ENCODE results near the gene CLPTM1. TPM values are rescaled to one million over a fixed set of nuclear protein-coding genes. Genes with fewer than 3 reads are reported as not detected.

The CLPTM1 gene
- polyA plus RNA-seq, 1 of the 3 experiments (the other 2 are of a cell fraction), result 86.5 TPM

GRCh38 chr19:44968670-44969069 is 13.5 kb downstream of the CLPTM1 start:
- Histone ChIP-seq H3K36me3 (replicated peaks in 1 of 2; ENCODE audit: control insufficient read depth in 1 of 2, insufficient read depth in 2 of 2, low read length in 1 of 2) (peaks cover 13 to 30% of the 10 kb centered on the region in 2 experiments), H2AFZ (ENCODE audit: low read depth) (no peak overlapping the region), H3K27me3 (ENCODE audit: insufficient read depth) (no peaks in the 10 kb centered on the region), H3K79me2 (ENCODE audit: insufficient read depth) (peaks cover 12% of the 10 kb centered on the region; the same call in 1 of the 2 replicates), H4K20me1 (ENCODE audit: insufficient read depth) (no peaks in the 10 kb centered on the region), H3K4me1 (ENCODE audit: control insufficient read depth in 1 of 2, insufficient read depth in 2 of 2, low read depth in 1 of 2, low read length in 1 of 2) (no peaks in the 10 kb centered on the region), H3K27ac (ENCODE audit: low read depth in 2 of 2, low read length in 1 of 2) (no peak overlapping the region), H3K9ac (no peak overlapping the region), H3K4me3 (ENCODE audit: low read depth in 2 of 2, low read length in 1 of 2) (no peak overlapping the region), H3F3A (replicated peaks; ENCODE audit: insufficient read depth) (peaks cover 2% of the 10 kb centered on the region), H3K9me2 (no peaks in the 10 kb centered on the region), H3K9me3 (no peaks in the 10 kb centered on the region), H3K4me2 (no peak overlapping the region)
- POLR2A ChIA-PET, result no interaction called here
- no peak for DNase-seq
- CTCF ChIA-PET, result interaction anchor here (0.9 to 1.3 kb wide), 3 partner anchors 8 to 17 kb away, joined by 3 to 5 read pairs (median 3); no protein-coding TSS in a partner anchor
- TF ChIP-seq ZBTB33 (IDR thresholded peaks at IDR 0.05; ENCODE audit: borderline replicate concordance, low read depth), result no peak
- TF ChIP-seq NFIC (IDR thresholded peaks at IDR 0.05; ENCODE audit: borderline replicate concordance), result no peak
- no peak for TF ChIP-seq RXRA (IDR thresholded peaks at IDR 0.05; ENCODE audit: borderline replicate concordance, low read depth)
- no peak for TF ChIP-seq JUND (IDR thresholded peaks at IDR 0.05)
- no peak for TF ChIP-seq SMC3 (IDR thresholded peaks at IDR 0.05; ENCODE audit: low read depth, low read length)
- TF ChIP-seq RFX5 (IDR thresholded peaks at IDR 0.05; ENCODE audit: low read length), result no peak
- no peak for TF ChIP-seq IRF3 (IDR thresholded peaks at IDR 0.05; ENCODE audit: low read depth, low read length)
- no peak for TF ChIP-seq TAF1 (IDR thresholded peaks at IDR 0.05; ENCODE audit: borderline replicate concordance, low read depth, low read length)
- TF ChIP-seq USF2 (IDR thresholded peaks at IDR 0.05; ENCODE audit: borderline replicate concordance, low read depth, low read length), result no peak
- TF ChIP-seq FOSL2 (IDR thresholded peaks at IDR 0.05; ENCODE audit: borderline replicate concordance, low read depth), result no peak
- no peak for TF ChIP-seq FOXJ3 (CRISPR knock-in tag; IDR thresholded peaks at IDR 0.05)
- TF ChIP-seq RCOR1 (IDR thresholded peaks at IDR 0.05; ENCODE audit: low read length), result no peak
- WGBS (ENCODE audit: low lambda C conversion rate), result 93% methylated on average over 4 of the region's 4 CpGs

GRCh38 chr19:44969437-44969836 is 14.3 kb downstream of the CLPTM1 start:
- no peaks in the 10 kb centered on the region for H3K27me3 ChIP-seq (ENCODE audit: insufficient read depth)

More at GRCh38 chr19:44969437-44969836, 14.3 kb downstream of the CLPTM1 start:
- peaks cover 13 to 35% of the 10 kb centered on the region in 2 experiments for H3K36me3 ChIP-seq (replicated peaks in 1 of 2; ENCODE audit: control insufficient read depth in 1 of 2, insufficient read depth in 2 of 2, low read length in 1 of 2)
- peaks cover 2% of the 10 kb centered on the region for H3F3A ChIP-seq (replicated peaks; ENCODE audit: insufficient read depth)
- H3K9me3 ChIP-seq, result no peaks in the 10 kb centered on the region
- H2AFZ ChIP-seq (ENCODE audit: low read depth), result no peak overlapping the region
- TF ChIP-seq TCF12 (IDR thresholded peaks at IDR 0.05) (no peak), MEF2A (IDR thresholded peaks at IDR 0.05; ENCODE audit: borderline replicate concordance, low read depth) (no peak), IRF3 (IDR thresholded peaks at IDR 0.05; ENCODE audit: low read depth, low read length) (no peak), EZH2phosphoT487 (IDR thresholded peaks at IDR 0.05; ENCODE audit: borderline replicate concordance, low read depth) (no peak), GABPA (IDR thresholded peaks at IDR 0.05; ENCODE audit: low read depth) (no peak), RCOR1 (IDR thresholded peaks at IDR 0.05; ENCODE audit: low read length) (no peak), FOSL2 (IDR thresholded peaks at IDR 0.05; ENCODE audit: borderline replicate concordance, low read depth) (no peak), ELF1 (IDR thresholded peaks at IDR 0.05) (no peak), CTCF (IDR thresholded peaks at IDR 0.05) (no peak), RFX5 (IDR thresholded peaks at IDR 0.05; ENCODE audit: low read length) (no peak)
- no peaks in the 10 kb centered on the region for H3K4me1 ChIP-seq (ENCODE audit: control insufficient read depth in 1 of 2, insufficient read depth in 2 of 2, low read depth in 1 of 2, low read length in 1 of 2)
- CTCF ChIA-PET, result interaction anchor here (0.9 kb wide), 1 partner anchor 17 kb away, joined by 3 read pairs; no protein-coding TSS in a partner anchor
- no peak overlapping the region for H3K4me3 ChIP-seq (ENCODE audit: low read depth in 2 of 2, low read length in 1 of 2)
- no peak overlapping the region for H3K27ac ChIP-seq (ENCODE audit: low read depth in 2 of 2, low read length in 1 of 2)
- POLR2A ChIA-PET, result no interaction called here
- no peak overlapping the region for H3K4me2 ChIP-seq
- H3K9ac ChIP-seq, result no peak overlapping the region
- 96% methylated on average over 5 of the region's 5 CpGs for WGBS (ENCODE audit: low lambda C conversion rate)
- no peak for DNase-seq
- no peaks in the 10 kb centered on the region for H4K20me1 ChIP-seq (ENCODE audit: insufficient read depth)
- H3K9me2 ChIP-seq, result no peaks in the 10 kb centered on the region
- H3K79me2 ChIP-seq (ENCODE audit: insufficient read depth), result peaks cover 12% of the 10 kb centered on the region; the same call in 1 of the 2 replicates

All from SK-N-SH (cell line).